Stimulated activated CD8-positive, alpha-beta memory T cell treated with anti-CD3 and anti-CD28 coated beads, Interleukin-12 subunit alpha, Interleukin-12 subunit beta, amount 100 ng/mL, for 1 hour (primary cell): ENCODE measurements around the gene CDC42BPB.
A peak's percentile ranks its signal among the peaks of the same experiment; 100 is the strongest.

ENCODE experiments used
- DNase-seq: peaks from one replicate; pipeline ENCODE4 v3.0.0-alpha.2; 2020; ENCODE audit warnings: low read depth

Gene CDC42BPB

GRCh38 chr14:103094406-103095209 lies 37.3 kb upstream of the CDC42BPB start, which contains the start of gene EXOC3L4:
TSS of gene EXOC3L4 (plus strand) at chr14:103094725. CDS start at chr14:103100220, 5,495 bp downstream.
- DNase-seq, result no peak

- no peak for DNase-seq
Observed at GRCh38 chr14:103093856-103094405, 36.6 kb upstream of the CDC42BPB start.

GRCh38 chr14:103091883-103092222 lies 34.5 kb upstream of the CDC42BPB start:
- DNase-seq, result no peak

- DNase-seq, result peak; percentile 60
Observed at GRCh38 chr14:103091041-103091882, 33.9 kb upstream of the CDC42BPB start.

- DNase-seq, result no peak
Observed at GRCh38 chr14:103090481-103091020, 33.2 kb upstream of the CDC42BPB start.

GRCh38 chr14:103089386-103090335 lies 32.3 kb upstream of the CDC42BPB start:
- DNase-seq, result no peak

GRCh38 chr14:103088921-103089320 lies 31.6 kb upstream of the CDC42BPB start:
- no peak for DNase-seq

- DNase-seq, result no peak
Observed at GRCh38 chr14:103087343-103087835, 30.0 kb upstream of the CDC42BPB start.

GRCh38 chr14:103086771-103087342 lies 29.5 kb upstream of the CDC42BPB start:
- no peak for DNase-seq

GRCh38 chr14:103085106-103086091 lies 28.1 kb upstream of the CDC42BPB start:
- no peak for DNase-seq

GRCh38 chr14:103084021-103084919 lies 26.9 kb upstream of the CDC42BPB start, which contains the start of gene LBHD2:
TSS of gene LBHD2 (plus strand) at chr14:103084210. CDS start at chr14:103086013, 1,803 bp downstream.
- no peak for DNase-seq

- no peak for DNase-seq
Observed at GRCh38 chr14:103081951-103082350, 24.6 kb upstream of the CDC42BPB start.

GRCh38 chr14:103078860-103079587 lies 21.7 kb upstream of the CDC42BPB start:
- DNase-seq, result no peak

- DNase-seq, result peak; percentile 66
Observed at GRCh38 chr14:103078420-103078749, 21.0 kb upstream of the CDC42BPB start.

- no peak for DNase-seq
Observed at GRCh38 chr14:103074729-103075367, 17.5 kb upstream of the CDC42BPB start.

GRCh38 chr14:103073876-103074728 lies 16.8 kb upstream of the CDC42BPB start:
- no peak for DNase-seq
